Thyroid gland (tissue), 4 donors: ENCODE data around the gene SLCO2A1. TPM values are rescaled to one million over a fixed set of nuclear protein-coding genes. Genes with fewer than 3 reads are reported as not detected.

Experiments
- DNase-seq, 2 donors: peaks; one replicate each; pipeline ENCODE4 v3.0.0-alpha.2; 2019
- H3K27ac ChIP-seq, 3 donors: fragments of 200-600 bp; sonication (generic); 1 replicate in 2 of 3; 2 replicates in 1 of 3; pipeline ENCODE4 v1.5.1; 2016 to 2019; ENCODE audit warnings: mild to moderate bottlenecking in 1 of 3, moderate library complexity in 1 of 3
- H3K27me3 ChIP-seq: fragments of 200-600 bp; sonication (generic); one replicate; pipeline ENCODE4 v1.5.1; 2019
- H3K36me3 ChIP-seq, 2 donors: fragments of 200-600 bp; sonication (generic); one replicate each; pipeline ENCODE4 v1.5.1; 2016 to 2019
- H3K4me1 ChIP-seq, 2 donors: fragments of 200-600 bp; sonication (generic); one replicate each; pipeline ENCODE4 v1.5.1; 2017 to 2019
- H3K4me3 ChIP-seq, 3 donors: fragments of 200-600 bp; sonication (generic); replicated peaks in 1 of 3; 1 replicate in 2 of 3; 2 replicates in 1 of 3; pipeline ENCODE4 v1.5.1; 2016; ENCODE audit warnings: mild to moderate bottlenecking in 1 of 3
- H3K9me3 ChIP-seq: fragments of 200-600 bp; sonication (generic); one replicate; pipeline ENCODE4 v1.5.1; 2017
- CTCF ChIP-seq, 6 experiments: fragments of 200-600 bp in 3 of 6; fragments of 450-650 bp in 3 of 6; sonication (generic) in 3 of 6; IDR thresholded peaks; one replicate each; pipeline ENCODE4 v1.5.1; 2016 to 2019; ENCODE audit warnings: antibody characterized with exemption in 6 of 6, mild to moderate bottlenecking in 2 of 6, inconsistent platforms in 1 of 6, moderate library complexity in 1 of 6
- POLR2A ChIP-seq, 2 donors: fragments of 450-650 bp; IDR thresholded peaks; one replicate each; pipeline ENCODE4 v1.6.1; 2017; ENCODE audit warnings: antibody characterized with exemption in 2 of 2, mild to moderate bottlenecking in 2 of 2, moderate library complexity in 1 of 2
- WGBS, 2 donors: methylation state at CpG; one replicate each; pipeline ENCODE4 v1.1.5; 2017; 5-methylcytosine and 5-hydroxymethylcytosine counted together
- intact Hi-C: fragments of 100-400 bp; cut with DNase I; formaldehyde crosslinking; loops from one replicate; pipeline ENCODE4 v1.15.1; 2023
- total RNA-seq, 4 donors: library from RNA; depleted of rRNA; stranded (reverse); fragments of >200 nt; gene quantifications; one replicate each; pipeline ENCODE4 v1.2.3, GENCODE V29; 2016

The SLCO2A1 gene
- 10 to 100 TPM; 26.0 to 76.6 (median 41.0) TPM for total RNA-seq

- peak; percentile 93 to 95 for DNase-seq
- Histone ChIP-seq H3K27me3 (no peaks in the 10 kb centered on the region), H3K27ac (peak within 1 kb of the TSS; percentile 90 to 94 (median 93)), H3K9me3 (no peaks in the 10 kb centered on the region), H3K36me3 (no peaks in the 10 kb centered on the region), H3K4me3 (peak within 1 kb of the TSS in 2 of 3 donors; percentile 66 to 72), H3K4me1 (peaks cover 12 to 30% of the 10 kb centered on the region in 2 donors)
- intact Hi-C loops: no loop called here
- WGBS, 2 donors: 1 to 3% methylated on average over 19 to 34 of the region's 67 CpGs
- no peak for TF ChIP-seq CTCF (IDR thresholded peaks at IDR 0.05)
- TF ChIP-seq POLR2A (IDR thresholded peaks at IDR 0.05): peak in 1 of 2 donors; percentile 79
Measured at GRCh38 chr3:134029734-134030378, at the start of gene SLCO2A1. Gene SLCO2A1, minus strand, starts transcription at chr3:134029925. Its CDS starts 123 bp downstream, at chr3:134029802.

- Histone ChIP-seq H3K4me1 (peaks cover 3 to 16% of the 10 kb centered on the region in 2 donors), H3K27me3 (no peaks in the 10 kb centered on the region), H3K4me3 (no peak overlapping the region), H3K9me3 (no peaks in the 10 kb centered on the region), H3K36me3 (no peaks in the 10 kb centered on the region), H3K27ac (no peak overlapping the region)
- 79 to 90% methylated on average over 4 of the region's 4 CpGs for WGBS, 2 donors
- intact Hi-C loops: no loop called here
- no peak for DNase-seq
- TF ChIP-seq POLR2A (IDR thresholded peaks at IDR 0.05) (no peak), CTCF (IDR thresholded peaks at IDR 0.05) (no peak)
Measured at GRCh38 chr3:134079111-134079547, 49.4 kb upstream of the SLCO2A1 start.

- TF ChIP-seq POLR2A (IDR thresholded peaks at IDR 0.05) (no peak), CTCF (IDR thresholded peaks at IDR 0.05) (no peak)
- H3K9me3 ChIP-seq: no peaks in the 10 kb centered on the region
- 91 to 92% methylated on average over 8 of the region's 8 CpGs for WGBS, 2 donors
- no peak for DNase-seq
- no peak overlapping the region for H3K4me3 ChIP-seq
- no peaks in the 10 kb centered on the region for H3K27me3 ChIP-seq
- H3K36me3 ChIP-seq: no peaks in the 10 kb centered on the region
- H3K27ac ChIP-seq: no peak overlapping the region
- intact Hi-C loops: no loop called here
- H3K4me1 ChIP-seq: peaks cover 3 to 16% of the 10 kb centered on the region in 2 donors
Measured at GRCh38 chr3:134078169-134078831, 48.6 kb upstream of the SLCO2A1 start.

GRCh38 chr3:134077649-134078161 lies 48.0 kb upstream of the SLCO2A1 start:
- intact Hi-C loops: no loop called here
- Histone ChIP-seq H3K36me3 (no peaks in the 10 kb centered on the region), H3K4me3 (no peak overlapping the region), H3K9me3 (no peaks in the 10 kb centered on the region), H3K4me1 (peaks cover 3 to 16% of the 10 kb centered on the region in 2 donors), H3K27ac (no peak overlapping the region), H3K27me3 (no peaks in the 10 kb centered on the region)
- peak; percentile 69 to 70 for DNase-seq
- WGBS, 2 donors: 63 to 78% methylated on average over 3 of the region's 3 CpGs
- TF ChIP-seq POLR2A (IDR thresholded peaks at IDR 0.05): no peak
- no peak for TF ChIP-seq CTCF (IDR thresholded peaks at IDR 0.05)

GRCh38 chr3:134076851-134077250 lies 47.1 kb upstream of the SLCO2A1 start:
- H3K27me3 ChIP-seq: no peaks in the 10 kb centered on the region
- H3K4me3 ChIP-seq: no peak overlapping the region
- intact Hi-C loops: no loop called here
- TF ChIP-seq POLR2A (IDR thresholded peaks at IDR 0.05): no peak
- TF ChIP-seq CTCF (IDR thresholded peaks at IDR 0.05): no peak
- H3K4me1 ChIP-seq: peaks cover 3 to 16% of the 10 kb centered on the region in 2 donors
- no peaks in the 10 kb centered on the region for H3K36me3 ChIP-seq
- no peak overlapping the region for H3K27ac ChIP-seq
- DNase-seq: no peak
- no peaks in the 10 kb centered on the region for H3K9me3 ChIP-seq
- WGBS, 2 donors: 55 to 71% methylated on average over 2 of the region's 2 CpGs
